Measurements from ENCODE around the gene EFCAB9.
A peak's percentile ranks its signal among the peaks of the same experiment; 100 is the strongest.
"Not testable (repeated sequence)": the region's sequence is repeated elsewhere in the genome, so short reads cannot be mapped to it uniquely, and the experiment has no call there.

The EFCAB9 gene

DNA sequence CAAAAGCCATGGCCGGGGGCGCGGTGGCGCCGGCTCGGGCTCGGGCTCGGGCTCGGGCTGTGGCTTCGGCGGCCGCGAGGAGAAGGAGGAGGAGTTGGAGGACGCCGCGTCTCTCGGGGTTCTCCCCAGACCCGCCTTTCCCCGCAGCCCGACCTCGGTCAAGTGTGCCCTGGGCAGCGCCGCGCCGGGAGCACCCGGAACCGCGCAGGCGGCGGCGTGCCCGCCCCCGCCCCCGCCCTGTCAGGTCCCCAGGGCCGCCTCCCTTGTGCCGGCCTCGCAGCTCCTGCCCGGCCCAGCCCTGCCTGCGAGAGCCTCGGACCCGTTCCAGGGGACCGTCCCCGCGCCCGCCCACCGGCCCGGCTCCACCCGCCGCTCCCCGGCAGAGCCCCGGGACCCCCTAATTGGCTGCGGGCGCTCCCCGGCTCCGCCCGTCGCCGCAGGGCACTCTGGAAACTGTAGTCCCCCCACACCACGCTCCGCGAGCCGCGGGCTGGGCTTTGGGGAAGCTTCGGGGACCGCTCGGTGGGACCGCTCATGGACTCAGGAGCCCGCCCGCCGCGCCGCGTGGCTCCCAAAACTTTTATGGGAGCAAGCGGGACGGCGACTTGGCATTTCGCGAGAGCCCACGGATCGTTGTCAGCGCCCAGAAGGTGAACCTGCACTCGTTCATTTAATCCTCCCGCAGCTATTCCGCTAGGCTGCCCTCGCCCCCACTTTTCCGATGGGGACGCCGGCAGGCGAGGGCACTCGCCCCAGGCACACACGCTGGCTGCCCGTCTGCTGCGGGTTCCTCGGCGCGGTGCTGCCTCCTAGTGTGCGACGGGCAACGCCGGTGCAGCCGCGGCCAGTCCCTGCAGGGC lies 5.7 kb upstream of the EFCAB9 start, which contains the start of gene STK10:
STK10 (minus strand) TSS at position 192 of the 860 bp plus-strand sequence; CDS start at position 10, 182 bp downstream.
- peak; percentile 78 to 83 for DNase-seq (ENCODE audit: extremely low read depth in 1 of 2, low read depth in 1 of 2)

DNA sequence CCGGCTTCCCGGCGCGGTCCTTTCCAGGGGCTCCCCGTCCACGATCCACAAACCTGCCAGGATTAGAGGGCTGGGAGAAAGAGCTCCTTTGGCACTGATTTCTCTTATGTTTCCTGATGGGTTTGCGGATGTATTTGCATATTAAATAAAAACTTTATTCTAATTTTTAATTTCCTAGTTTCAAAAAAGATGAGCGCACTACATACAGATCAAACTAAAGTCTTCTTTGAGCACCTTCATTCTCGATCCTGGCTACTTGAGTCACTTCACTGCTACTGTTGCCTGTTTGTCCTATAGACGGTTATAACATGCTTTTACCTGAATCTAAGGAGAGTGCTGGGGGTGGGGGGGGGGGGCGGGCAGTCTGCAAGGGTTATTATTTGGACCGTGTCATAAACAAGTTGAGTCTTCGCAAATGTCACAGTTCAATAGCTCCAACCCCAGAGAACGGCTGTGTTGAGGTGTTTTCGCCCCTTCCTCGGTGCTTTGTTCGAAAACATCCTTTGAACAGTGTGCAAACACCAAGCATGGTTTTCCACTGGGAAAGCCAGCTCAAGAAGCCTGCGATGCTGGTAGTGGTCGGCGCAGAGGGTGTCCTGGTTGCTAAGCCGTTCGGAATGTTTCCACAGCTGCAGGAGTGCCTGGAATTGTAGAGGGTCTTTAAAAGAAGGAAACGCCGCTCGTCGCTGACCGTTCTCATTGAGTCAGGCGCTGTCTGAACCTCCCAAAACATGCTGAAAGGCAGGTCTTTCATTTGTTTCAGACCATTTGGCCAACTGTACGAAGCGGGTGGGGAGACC lies 4.9 kb upstream of the EFCAB9 start:
- no peak for DNase-seq (ENCODE audit: extremely low read depth in 1 of 2, low read depth in 1 of 2)

DNA sequence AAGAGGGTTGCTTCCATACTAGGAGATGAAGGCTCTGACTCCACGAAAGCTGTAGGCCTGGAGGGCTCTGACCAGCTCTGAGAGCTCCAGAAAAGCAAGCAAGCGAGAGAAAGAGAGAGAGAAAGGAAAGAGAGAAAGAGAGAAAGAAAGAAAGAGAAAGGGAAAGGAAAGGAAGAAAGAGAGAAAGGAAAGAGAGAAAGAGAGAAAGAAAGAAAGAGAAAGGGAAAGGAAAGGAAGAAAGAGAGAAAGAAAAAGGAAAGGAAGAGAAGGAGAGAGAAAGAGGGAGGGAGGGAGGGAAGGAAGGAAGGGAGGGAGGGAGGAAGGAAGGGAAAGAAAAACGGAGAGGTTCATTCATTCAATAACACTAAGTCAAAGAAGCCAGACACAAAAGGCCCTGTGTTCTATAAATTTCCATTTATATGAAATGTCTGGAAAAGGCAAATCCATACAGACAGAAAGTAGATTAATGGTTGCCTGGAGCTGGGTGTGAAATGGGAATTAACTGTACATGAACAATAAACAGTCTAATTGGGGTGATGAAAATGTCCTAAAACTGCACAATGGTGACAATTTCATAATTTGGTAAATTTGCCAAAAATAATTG lies 4.2 kb upstream of the EFCAB9 start:
- DNase-seq (ENCODE audit: extremely low read depth in 1 of 2, low read depth in 1 of 2), result no peak

DNA sequence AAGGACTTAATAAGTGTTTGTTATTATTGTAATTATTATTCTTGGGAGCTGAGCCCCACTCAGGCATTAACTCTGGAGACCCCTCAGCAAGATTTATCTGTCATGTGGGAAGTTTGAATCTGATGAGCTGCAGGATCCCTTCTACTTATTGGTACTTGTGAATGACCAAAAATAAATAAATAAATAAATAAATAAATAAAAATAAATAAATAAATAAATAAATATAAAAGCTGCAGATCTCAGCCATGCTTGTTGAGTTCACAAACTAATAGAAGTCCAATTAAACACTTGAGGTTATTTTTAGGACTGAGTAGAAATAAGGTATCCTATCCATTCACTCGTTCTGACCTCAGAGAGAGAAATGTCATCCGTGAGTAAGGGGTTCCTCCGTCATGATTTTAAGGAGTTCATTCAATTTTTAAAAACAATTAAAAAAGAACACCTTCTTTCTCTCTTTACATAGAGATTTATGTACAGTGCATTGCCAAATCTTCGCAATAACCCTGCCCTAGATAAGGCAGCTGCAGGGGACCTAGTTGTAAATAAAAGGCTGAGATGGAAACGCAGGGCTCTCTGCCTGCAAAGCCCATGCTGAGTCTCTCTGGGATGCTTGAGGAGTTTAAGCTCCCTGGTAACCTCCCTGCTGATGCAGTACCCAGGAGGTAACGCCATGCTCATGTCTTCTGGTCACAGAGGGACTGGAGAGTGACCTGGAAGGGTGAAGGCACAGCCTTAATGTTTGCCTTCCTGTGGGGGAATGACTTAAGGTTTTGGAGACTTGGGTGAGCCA lies 1.2 kb downstream of the EFCAB9 start:
- DNase-seq (ENCODE audit: extremely low read depth in 1 of 2, low read depth in 1 of 2), result no peak

DNA sequence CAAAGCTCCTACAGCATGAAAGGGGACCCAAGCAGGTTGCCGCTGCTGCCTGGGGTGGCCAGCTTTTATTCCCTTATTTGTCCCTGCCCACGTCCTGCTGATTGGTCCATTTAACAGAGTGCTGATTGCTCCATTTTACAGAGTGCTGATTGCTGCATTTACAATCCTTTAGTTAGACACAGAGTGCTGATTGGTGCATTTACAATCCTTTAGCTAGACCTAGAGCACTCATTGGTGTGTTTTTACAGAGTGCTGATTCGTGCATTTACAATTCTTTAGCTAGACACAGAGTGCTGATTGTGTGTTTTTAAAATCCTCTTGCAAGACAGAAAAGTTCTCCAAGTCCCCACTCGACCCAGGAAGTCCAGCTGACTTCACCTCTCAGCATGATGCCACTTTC lies 3.8 kb downstream of the EFCAB9 start:
- not testable (repeated sequence) for DNase-seq (ENCODE audit: extremely low read depth in 1 of 2, low read depth in 1 of 2)

DNA sequence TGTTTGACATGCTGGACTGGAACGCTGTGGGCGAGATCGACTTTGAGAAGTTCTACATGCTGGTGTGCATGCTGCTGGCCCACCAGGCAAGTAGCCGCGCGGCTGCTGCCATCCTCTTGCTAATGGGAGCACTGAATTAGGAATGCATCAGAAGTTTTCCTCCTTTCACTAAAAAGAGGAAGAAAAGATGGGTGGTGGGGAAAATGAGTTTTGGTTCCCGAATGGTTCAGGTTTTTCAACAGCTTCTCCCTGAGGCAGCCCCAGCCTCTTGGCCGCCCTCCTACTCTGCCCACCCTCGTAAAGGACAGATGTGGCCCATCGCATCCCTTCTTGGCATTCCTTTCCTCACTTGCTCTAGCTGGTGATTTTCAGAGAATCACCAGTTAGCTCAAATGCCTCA lies 5.5 kb downstream of the EFCAB9 start:
- no peak for DNase-seq (ENCODE audit: extremely low read depth in 1 of 2, low read depth in 1 of 2)

DNA sequence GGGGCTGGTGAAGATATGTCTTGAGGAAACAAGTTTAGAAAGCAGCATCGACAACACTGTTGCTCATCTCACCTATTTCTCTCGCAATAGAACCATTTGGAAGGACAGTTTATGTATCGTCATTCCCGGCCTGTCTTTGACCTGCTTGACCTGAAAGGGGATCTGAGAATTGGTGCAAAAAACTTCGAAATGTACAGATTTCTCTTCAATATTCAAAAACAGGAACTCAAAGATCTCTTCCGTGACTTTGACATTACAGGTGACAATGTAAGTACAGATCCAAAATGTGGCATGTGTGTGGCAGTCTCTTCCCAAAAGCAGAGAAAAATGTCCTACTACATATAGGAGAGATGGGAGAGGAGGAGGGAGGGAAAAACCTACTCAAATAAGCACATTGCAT lies 6.5 kb downstream of the EFCAB9 start:
- no peak for DNase-seq (ENCODE audit: extremely low read depth in 1 of 2, low read depth in 1 of 2)

DNA sequence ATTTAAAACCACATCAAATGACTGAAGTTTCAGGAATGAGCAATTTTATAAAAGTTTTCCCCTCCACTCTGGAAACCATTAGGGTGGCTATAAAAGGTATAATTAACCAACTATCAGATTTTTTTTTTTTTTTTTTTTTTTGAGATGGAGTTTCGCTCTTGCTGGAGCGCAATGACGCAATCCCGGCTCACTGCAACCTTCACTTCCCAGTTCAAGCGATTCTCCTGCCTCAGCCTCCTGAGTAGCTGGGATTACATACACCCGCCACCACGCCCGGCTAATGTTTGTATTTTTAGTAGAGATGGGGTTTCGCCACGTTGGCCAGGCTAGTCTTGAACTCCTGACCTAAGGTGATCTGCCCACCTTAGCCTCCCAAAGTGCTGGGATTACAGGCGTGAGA lies 12.0 kb downstream of the EFCAB9 start:
- DNase-seq (ENCODE audit: extremely low read depth in 1 of 2, low read depth in 1 of 2), result not testable (repeated sequence)

DNA sequence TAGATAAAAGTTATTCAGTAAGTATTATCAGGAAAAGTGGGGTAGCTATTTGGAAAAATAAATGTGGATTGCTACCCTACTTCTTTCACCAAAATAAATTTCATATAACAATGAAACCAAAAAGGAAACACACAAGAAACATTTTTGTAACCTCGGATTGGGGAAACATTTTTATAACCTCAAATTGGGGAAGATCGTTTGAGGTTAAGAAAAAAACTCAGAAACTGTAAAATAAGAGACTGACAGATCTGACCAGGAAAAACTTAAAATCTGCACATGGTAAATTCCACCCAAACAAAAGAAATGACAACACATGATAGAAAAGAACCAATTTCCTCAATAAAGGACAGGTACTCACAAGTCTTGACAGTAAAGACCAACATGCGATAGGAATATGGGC lies 13.5 kb downstream of the EFCAB9 start:
- DNase-seq (ENCODE audit: extremely low read depth in 1 of 2, low read depth in 1 of 2), result no peak

DNA sequence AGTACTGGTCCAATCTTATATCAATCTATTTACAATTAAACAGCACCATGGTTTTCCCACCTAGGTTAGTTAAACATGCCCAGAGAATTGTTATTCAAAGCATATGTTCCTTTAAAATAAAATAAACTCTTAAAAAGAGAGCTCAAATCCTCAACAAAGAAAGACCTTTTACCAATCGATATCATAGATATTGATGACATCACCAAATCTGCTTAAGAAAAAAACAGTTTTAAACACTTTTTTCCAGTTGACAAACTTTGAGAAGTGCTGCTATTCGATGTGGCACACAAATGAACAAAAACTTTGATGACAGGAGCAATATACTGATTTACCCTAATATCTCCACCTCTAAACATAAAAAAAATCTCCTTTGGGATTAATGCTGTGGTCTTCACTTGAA lies 15.7 kb downstream of the EFCAB9 start:
- no peak for DNase-seq (ENCODE audit: extremely low read depth in 1 of 2, low read depth in 1 of 2)

DNA sequence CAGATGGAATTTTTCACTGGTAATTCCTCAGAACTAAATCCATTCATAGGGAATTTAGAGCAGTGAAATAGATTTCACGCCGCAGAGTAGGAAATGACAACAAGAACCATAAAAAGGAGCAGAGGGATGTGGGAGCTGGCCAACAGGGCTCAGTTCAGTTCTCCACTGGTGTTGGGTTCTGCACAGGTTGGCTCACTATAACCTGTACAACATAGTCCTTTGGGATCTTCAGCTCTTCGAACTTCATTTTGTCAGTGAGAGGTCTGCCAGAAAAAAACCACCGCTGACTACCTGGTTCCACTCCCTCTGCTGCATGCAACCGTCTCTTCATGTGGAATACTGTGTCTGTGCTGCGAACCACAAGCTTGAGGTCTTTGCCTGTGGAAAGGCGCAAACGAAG lies 17.7 kb downstream of the EFCAB9 start:
- DNase-seq (ENCODE audit: extremely low read depth in 1 of 2, low read depth in 1 of 2), result no peak

DNA sequence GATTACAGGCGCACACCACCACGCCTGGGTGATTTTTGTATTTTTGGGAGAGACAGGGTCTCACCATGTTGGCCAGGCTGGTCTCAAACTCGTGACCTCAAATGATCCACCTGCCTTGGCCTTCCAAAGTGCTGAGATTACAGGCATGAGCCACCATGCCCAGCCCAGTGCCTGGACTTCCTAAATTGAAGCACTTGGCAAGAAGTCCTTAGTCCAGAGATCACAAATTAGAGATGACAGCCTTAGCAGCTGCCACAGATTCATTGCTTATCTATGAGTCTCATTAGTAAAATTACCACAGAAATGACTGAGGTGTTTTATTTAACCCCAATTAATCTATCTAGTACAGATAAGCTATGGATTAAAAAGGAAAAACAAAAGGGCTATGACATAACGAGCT lies 19.2 kb downstream of the EFCAB9 start:
- no peak for DNase-seq (ENCODE audit: extremely low read depth in 1 of 2, low read depth in 1 of 2)

DNA sequence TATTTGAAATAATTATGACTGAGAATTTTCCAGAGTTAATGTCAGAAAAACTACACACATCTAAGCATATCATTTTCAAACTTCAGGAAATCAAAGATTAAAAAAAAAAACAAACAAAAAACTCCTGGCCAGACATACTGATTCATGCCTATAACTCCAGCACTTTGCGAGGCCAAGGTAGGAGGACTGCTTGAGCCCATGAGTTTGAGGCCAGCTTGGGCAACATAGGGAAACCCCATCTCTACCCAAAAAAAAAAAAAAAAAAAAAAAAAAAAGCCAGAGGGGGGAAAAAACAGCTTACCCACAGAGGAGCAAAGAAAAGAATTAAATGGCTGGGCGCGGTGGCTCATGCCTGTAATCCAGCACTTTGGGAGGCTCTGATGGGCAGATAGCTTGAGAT lies 22.4 kb downstream of the EFCAB9 start:
- DNase-seq (ENCODE audit: extremely low read depth in 1 of 2, low read depth in 1 of 2), result no peak

DNA sequence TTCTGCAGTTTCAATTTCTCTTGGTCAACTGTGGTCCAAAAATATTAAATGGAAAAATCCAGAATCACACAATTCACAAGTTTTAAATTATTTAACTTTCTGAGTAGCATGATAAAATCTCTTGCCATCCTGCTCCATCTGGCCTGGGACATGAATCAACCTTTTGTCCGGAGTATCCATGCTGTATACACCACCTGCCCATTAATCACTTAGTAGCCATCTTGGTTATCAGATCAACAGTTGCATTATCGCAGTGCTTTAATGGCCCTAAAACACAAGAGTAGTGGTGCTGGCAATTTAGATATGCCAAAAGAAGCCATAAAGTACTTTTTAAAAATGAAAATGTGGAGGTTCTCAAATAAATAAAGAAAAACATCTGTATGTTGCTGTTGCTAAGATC lies 25.3 kb downstream of the EFCAB9 start:
- no peak for DNase-seq (ENCODE audit: extremely low read depth in 1 of 2, low read depth in 1 of 2)

DNA sequence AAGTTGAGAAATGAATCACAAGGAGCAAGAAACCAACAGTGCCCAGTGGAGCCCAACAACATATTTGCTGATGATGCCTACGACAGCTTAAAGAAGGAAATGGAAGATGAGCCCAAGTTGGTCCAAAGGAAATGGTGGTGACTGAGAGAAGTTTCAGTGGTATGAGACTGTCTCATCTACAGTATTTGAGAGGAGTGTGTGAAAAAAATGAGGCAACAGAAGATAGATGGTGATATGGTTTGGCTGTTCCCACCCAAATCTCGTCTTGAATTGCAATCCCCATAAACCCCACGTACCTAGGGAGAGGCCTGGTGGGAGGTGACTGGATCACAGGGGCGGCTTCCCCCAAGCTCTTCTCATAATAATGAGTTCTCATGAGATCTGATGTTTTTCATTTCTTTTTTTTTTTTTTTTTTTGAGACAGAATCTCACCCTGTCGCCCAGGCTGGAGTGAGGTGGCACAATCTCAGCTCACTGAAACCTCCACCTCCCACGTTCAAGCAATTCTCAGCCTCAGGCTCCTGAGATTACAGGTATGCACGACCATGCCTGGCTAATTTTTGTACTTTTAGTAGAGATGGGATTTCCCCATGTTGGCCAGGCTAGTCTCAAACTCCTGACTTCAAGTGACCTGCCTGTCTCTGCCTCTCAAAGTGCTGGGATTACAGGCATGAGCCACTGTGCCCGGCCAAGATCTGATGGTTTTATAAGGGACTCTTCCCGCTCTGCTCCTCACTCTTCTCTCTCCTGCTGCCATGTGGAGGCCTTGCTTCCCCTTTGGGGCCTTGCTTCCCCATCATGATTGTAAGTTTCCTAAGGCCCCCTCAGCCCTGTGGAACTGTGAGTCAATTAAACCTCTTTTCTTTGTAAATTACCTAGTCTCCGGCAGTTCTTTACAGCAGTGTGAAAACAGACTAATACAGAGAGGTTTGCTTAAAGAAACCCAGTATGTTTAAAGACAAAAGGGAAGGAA lies 30.2 kb downstream of the EFCAB9 start:
- no peak for DNase-seq (ENCODE audit: extremely low read depth in 1 of 2, low read depth in 1 of 2)

DNA sequence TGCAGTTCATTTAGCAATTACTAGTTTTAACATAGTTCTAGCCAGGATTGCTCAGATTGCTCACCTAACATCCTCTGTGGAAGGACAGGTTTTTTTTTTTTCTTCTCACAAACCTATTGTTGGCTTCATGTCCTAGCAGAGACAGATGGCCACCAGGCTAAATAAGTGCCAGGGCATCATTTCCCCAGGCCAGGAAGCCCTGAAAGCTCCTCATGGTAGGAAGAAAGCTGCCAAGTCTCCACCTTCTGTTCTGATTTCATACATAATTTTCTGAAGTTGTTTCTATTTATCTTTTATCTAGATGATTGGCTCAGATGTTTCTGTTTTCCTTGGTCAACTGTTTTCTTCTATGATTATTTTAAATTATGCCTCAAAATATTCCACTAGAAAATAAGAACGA lies 31.0 kb downstream of the EFCAB9 start:
- DNase-seq (ENCODE audit: extremely low read depth in 1 of 2, low read depth in 1 of 2), result no peak

DNA sequence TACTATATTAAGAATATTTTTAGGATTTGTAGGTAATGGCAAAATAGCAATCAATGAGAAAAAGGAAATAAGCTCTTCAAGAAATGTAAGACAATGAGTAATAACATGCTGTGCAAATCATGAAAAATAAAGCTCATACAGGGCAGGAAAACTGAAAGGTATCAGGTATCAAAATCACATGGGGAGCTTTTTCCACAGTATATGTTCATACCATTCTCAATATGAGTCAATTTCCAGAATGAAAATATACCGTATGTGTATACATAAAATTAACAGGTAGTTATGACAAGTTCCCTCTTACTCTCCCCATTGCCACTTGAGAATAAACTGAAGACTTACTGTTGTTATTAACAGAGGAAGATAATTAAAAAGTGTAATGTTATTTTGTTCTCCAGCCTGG lies 35.9 kb downstream of the EFCAB9 start:
- no peak for DNase-seq (ENCODE audit: extremely low read depth in 1 of 2, low read depth in 1 of 2)

DNA sequence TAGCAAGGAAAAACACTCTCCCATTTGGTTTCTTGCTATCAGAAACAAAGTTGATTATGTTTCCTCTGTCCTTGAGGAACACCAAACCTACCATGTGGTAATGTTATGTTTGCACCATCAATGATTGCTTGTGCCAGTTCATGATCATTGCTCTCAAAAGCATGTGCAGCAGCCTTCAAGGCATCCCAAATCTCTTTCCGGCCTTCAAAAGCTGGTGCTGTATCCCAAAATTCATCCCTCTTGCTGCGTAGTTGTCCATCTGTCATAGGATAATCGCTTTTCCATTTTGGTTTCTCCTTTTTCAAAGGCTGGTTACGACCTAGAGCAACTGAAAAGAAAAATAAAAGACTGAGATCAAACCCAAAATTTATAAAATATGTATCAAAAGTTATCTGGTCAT lies 40.1 kb downstream of the EFCAB9 start:
- no peak for DNase-seq (ENCODE audit: extremely low read depth in 1 of 2, low read depth in 1 of 2)

DNA sequence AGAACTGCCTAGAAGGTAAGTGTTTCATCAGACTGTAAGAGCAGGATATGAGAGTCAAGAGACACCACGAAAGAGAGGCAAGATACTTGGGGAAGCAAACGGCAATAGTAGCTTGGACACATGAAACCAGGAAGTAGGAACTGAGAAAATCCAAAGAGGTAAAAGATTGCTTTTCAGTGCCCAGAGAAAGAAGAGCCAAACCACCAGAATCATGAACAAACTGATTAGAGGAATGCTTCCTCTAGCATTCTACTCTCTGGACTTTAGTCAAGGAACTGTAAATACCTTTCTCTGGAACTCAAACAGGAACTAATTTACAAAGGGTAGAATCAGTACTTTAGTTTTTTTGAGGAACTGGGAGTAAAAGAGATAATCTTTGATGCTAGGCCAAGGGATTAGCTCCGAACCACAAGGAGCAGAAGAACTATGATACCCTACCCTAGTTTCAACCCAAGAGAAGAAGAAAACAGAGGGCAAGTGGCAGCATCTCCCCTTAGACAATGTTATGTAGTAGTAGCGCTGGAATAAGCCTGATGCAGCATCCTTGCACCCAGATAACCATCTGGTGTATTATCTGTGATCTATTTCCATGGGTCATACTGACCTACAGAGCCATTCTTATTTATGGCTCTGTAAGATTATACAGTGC lies 41.3 kb downstream of the EFCAB9 start:
- DNase-seq (ENCODE audit: extremely low read depth in 1 of 2, low read depth in 1 of 2), result no peak
